Stomach (tissue), 9 donors: ENCODE data around the gene VDR. TPM values are rescaled to one million over a fixed set of nuclear protein-coding genes. Genes with fewer than 3 reads are reported as not detected.

ENCODE experiments used
- DNase-seq, 2 donors: peaks; one replicate each; pipeline versions ENCODE4 v3.0.0 to v3.0.0-alpha.2; 2013 to 2019
- H3K27ac ChIP-seq, 5 donors: fragments of 200-600 bp in 4 of 5; sonication (generic) in 4 of 5; one replicate each; pipeline ENCODE4 v1.5.1; 2013 to 2019; ENCODE audit warnings: mild to moderate bottlenecking in 1 of 5, moderate library complexity in 1 of 5
- H3K27me3 ChIP-seq, 3 donors: fragments of 200-600 bp; sonication (generic); one replicate each; pipeline ENCODE4 v1.5.1; 2017 to 2019; ENCODE audit warnings: mixed run types in 1 of 3
- H3K36me3 ChIP-seq, 4 donors: fragments of 200-600 bp; sonication (generic); 1 replicate in 3 of 4; 2 replicates in 1 of 4; pipeline ENCODE4 v1.5.1; 2016 to 2019
- H3K4me1 ChIP-seq, 4 donors: fragments of 200-600 bp; sonication (generic); one replicate each; pipeline ENCODE4 v1.5.1; 2016 to 2019
- H3K4me3 ChIP-seq, 4 donors: fragments of 200-600 bp; sonication (generic) in 3 of 4; one replicate each; pipeline ENCODE4 v1.5.1; 2016 to 2019; ENCODE audit warnings: mild to moderate bottlenecking in 1 of 4
- H3K9me3 ChIP-seq, 4 donors: fragments of 200-600 bp; sonication (generic); one replicate each; pipeline ENCODE4 v1.5.1; 2016 to 2019
- EP300 ChIP-seq: sonication (generic); formaldehyde crosslinking; IDR thresholded peaks from one replicate; pipeline ENCODE4 v1.6.1; 2017; ENCODE audit warnings: antibody characterized with exemption
- POLR2A ChIP-seq, 4 donors: fragments of 450-650 bp; IDR thresholded peaks; one replicate each; pipeline ENCODE4 v1.6.1; 2016; ENCODE audit warnings: antibody characterized with exemption in 4 of 4, control low read depth in 2 of 4, mild to moderate bottlenecking in 1 of 4, moderate library complexity in 1 of 4
- POLR2AphosphoS5 ChIP-seq, 3 donors: sonication (generic); formaldehyde crosslinking; IDR thresholded peaks; one replicate each; pipeline ENCODE4 v1.6.1; 2016; ENCODE audit warnings: antibody characterized with exemption in 3 of 3
- WGBS, 5 donors: extraction: QIAGEN DNeasy Blood & Tissue Kit in 3 of 5; methylation state at CpG; one replicate each; pipeline versions ENCODE4 v1.1.5 to v1.1.7; 2013 to 2018; 5-methylcytosine and 5-hydroxymethylcytosine counted together
- intact Hi-C: fragments of 100-400 bp; cut with DNase I; formaldehyde crosslinking; loops from one replicate; pipeline ENCODE4 v1.15.1; 2023; ENCODE audit warnings: low total_unique reads
- polyA plus RNA-seq, 3 donors: library from polyadenylated mRNA; stranded (reverse); fragments of 200-250 nt; gene quantifications; one replicate each; pipeline ENCODE4 v1.2.3, GENCODE V29; 2013
- total RNA-seq, 5 donors: library from RNA; depleted of rRNA; stranded (reverse); fragments of >200 nt; gene quantifications; one replicate each; pipeline versions ENCODE4 v1.1.0 to v1.2.3, GENCODE V29; 2014 to 2016
- TF ChIP-seq, protein P1 (sequence below), 7 experiments: fragments of 450-650 bp in 4 of 7; fragments of 200-600 bp in 3 of 7; sonication (generic) in 3 of 7; IDR thresholded peaks; one replicate each; pipeline ENCODE4 v1.5.1; 2016 to 2019; ENCODE audit warnings: antibody characterized with exemption in 7 of 7, control low read depth in 2 of 7, mild to moderate bottlenecking in 1 of 7
- donor health status: healthy with polysubstance abuse.
- donor health status: Bipolar disorder and iron deficiency.
- donor health status: healthy.

The VDR gene
- total and polyA plus RNA-seq, 8 donors: 2.8 to 22.3 (median 4.7) TPM

DNA sequence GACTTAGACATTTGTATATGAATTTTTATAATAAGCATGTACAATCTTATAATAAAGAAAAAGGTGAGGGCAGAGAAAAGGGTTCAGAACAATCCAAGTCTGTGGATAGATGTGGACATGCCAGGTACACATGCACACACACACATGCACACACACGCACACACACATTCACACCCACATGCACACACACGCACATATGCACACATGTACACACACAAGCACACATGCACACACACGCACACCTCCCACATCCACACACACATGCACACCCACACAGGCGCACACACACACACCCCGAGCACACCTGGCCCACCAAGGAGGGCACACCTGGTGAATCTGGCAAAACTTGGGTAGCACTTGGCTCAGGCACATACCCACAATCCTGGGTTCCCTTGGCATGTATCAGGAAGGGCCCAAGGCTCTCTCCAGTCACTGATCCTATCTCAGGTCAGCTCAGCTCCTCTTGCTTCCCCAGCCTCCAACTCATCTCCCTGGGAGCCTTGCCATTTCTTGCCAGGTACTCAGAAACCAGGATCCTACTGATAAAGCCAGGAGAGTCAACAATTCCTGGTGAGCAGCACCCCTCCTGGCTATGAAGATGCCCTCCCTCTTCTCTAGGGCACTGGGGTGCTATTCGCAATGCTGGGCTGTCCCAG is 40.0 kb upstream of the VDR start:
- no peak for TF ChIP-seq POLR2A (IDR thresholded peaks at IDR 0.05)
- no peak for TF ChIP-seq EP300
- TF ChIP-seq POLR2AphosphoS5 (IDR thresholded peaks at IDR 0.05): no peak
- TF ChIP-seq, protein P1, sequence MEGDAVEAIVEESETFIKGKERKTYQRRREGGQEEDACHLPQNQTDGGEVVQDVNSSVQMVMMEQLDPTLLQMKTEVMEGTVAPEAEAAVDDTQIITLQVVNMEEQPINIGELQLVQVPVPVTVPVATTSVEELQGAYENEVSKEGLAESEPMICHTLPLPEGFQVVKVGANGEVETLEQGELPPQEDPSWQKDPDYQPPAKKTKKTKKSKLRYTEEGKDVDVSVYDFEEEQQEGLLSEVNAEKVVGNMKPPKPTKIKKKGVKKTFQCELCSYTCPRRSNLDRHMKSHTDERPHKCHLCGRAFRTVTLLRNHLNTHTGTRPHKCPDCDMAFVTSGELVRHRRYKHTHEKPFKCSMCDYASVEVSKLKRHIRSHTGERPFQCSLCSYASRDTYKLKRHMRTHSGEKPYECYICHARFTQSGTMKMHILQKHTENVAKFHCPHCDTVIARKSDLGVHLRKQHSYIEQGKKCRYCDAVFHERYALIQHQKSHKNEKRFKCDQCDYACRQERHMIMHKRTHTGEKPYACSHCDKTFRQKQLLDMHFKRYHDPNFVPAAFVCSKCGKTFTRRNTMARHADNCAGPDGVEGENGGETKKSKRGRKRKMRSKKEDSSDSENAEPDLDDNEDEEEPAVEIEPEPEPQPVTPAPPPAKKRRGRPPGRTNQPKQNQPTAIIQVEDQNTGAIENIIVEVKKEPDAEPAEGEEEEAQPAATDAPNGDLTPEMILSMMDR (IDR thresholded peaks at IDR 0.05): no peak
- intact Hi-C loops: loop anchor here (10.0 kb wide), 1 partner anchor 220 kb away; no protein-coding TSS in a partner anchor

GRCh38 chr12:47943623-47944340 is 39.0 kb upstream of the VDR start:
- TF ChIP-seq EP300 (no peak), POLR2AphosphoS5 (IDR thresholded peaks at IDR 0.05) (no peak), POLR2A (IDR thresholded peaks at IDR 0.05) (no peak)
- TF ChIP-seq, protein P1 (IDR thresholded peaks at IDR 0.05): no peak
- Histone ChIP-seq H3K36me3 (no peaks in the 10 kb centered on the region), H3K4me3 (no peak overlapping the region), H3K27ac (no peak overlapping the region), H3K4me1 (peaks cover 4 to 24% (median 13%) of the 10 kb centered on the region in 4 donors), H3K27me3 (peaks cover 2 to 31% (median 18%) of the 10 kb centered on the region in 3 donors), H3K9me3 (no peaks in the 10 kb centered on the region)
- intact Hi-C loops: loop anchor here (10.0 kb wide), 1 partner anchor 221 kb away; no protein-coding TSS in a partner anchor
- no peak for DNase-seq
- WGBS, 5 donors: 55 to 75% (median 66%) methylated on average over 11 to 12 of the region's 12 CpGs

More for the DNA sequence above, 40.0 kb upstream of the VDR start:
- H3K36me3 ChIP-seq: no peaks in the 10 kb centered on the region
- H3K4me1 ChIP-seq: peaks cover 4 to 33% (median 22%) of the 10 kb centered on the region in 4 donors
- no peak for DNase-seq
- H3K27ac ChIP-seq: no peak overlapping the region
- H3K27me3 ChIP-seq: peaks cover 2 to 31% (median 18%) of the 10 kb centered on the region in 3 donors
- no peak overlapping the region for H3K4me3 ChIP-seq
- no peaks in the 10 kb centered on the region for H3K9me3 ChIP-seq
- 78 to 88% (median 80%) methylated on average over 6 of the region's 6 CpGs for WGBS, 5 donors

- H3K27ac ChIP-seq: no peak overlapping the region
- TF ChIP-seq POLR2AphosphoS5 (IDR thresholded peaks at IDR 0.05) (no peak), POLR2A (IDR thresholded peaks at IDR 0.05) (no peak), EP300 (no peak)
- TF ChIP-seq, protein P1 (IDR thresholded peaks at IDR 0.05): no peak
- 51 to 64% (median 59%) methylated on average over 20 to 31 of the region's 31 CpGs for whole genome bisulfite sequencing, 5 donors
- H3K27me3 ChIP-seq: peaks cover 2 to 31% (median 18%) of the 10 kb centered on the region in 3 donors
- intact Hi-C loops: loop anchor here (10.0 kb wide), 1 partner anchor 222 kb away; no protein-coding TSS in a partner anchor
- peaks cover 4 to 24% (median 13%) of the 10 kb centered on the region in 4 donors for H3K4me1 ChIP-seq
- DNase-seq: no peak
- H3K9me3 ChIP-seq: no peaks in the 10 kb centered on the region
- no peaks in the 10 kb centered on the region for H3K36me3 ChIP-seq
- H3K4me3 ChIP-seq: no peak overlapping the region
Measured at GRCh38 chr12:47942614-47943225, 37.9 kb upstream of the VDR start.
